ENCODE measurements around the gene RFX5.

- TF ChIP-seq EZH2 (IDR thresholded peaks at IDR 0.05; ENCODE audit: borderline replicate concordance, low read depth, low read length) (no peak), NRF1 (conservative IDR thresholded peaks at IDR 0.05 in 1 of 2, IDR thresholded peaks at IDR 0.05 in 1 of 2) (no peak), HES1 (IDR thresholded peaks at IDR 0.05; ENCODE audit: low read depth) (no peak), DPF2 (IDR thresholded peaks at IDR 0.05) (no peak), ZBTB49 (CRISPR knock-in tag; IDR thresholded peaks at IDR 0.05; ENCODE audit: borderline replicate concordance) (no peak), MTA2 (IDR thresholded peaks at IDR 0.05; ENCODE audit: low read depth) (no peak), NFYB (IDR thresholded peaks at IDR 0.05; ENCODE audit: extremely low read depth, insufficient read length) (no peak), RHOXF2B (CRISPR knock-in tag; conservative IDR thresholded peaks at IDR 0.05) (no peak), MAZ (CRISPR knock-in tag; conservative IDR thresholded peaks at IDR 0.05 in 1 of 2, IDR thresholded peaks at IDR 0.05 in 1 of 2) (no peak)
These were observed 19.0 kb downstream of the RFX5 start for GRCh38 chr1:151327903-151328674.

Measured in K562 (cell line).